HG02763 (cell line): ENCODE data around the gene FAM20A.
"Not testable (repeated sequence)": the region's sequence is repeated elsewhere in the genome, so short reads cannot be mapped to it uniquely, and the experiment has no call there.

Experiments
- ATAC-seq: cut with Tn5 transposase; IDR thresholded peaks from one replicate; pipeline ENCODE4 v1.9.1; 2021; ENCODE audit warnings: mild to moderate bottlenecking, moderate library complexity; ENCODE audit not compliant: unreplicated experiment

The FAM20A gene

GRCh38 chr17:68505951-68506350 is 95.2 kb downstream of the FAM20A start:
- ATAC-seq = no peak

- no peak for ATAC-seq
Observed at GRCh38 chr17:68501074-68501473, 100.1 kb downstream of the FAM20A start.

GRCh38 chr17:68499587-68499986 is 101.6 kb downstream of the FAM20A start:
- no peak for ATAC-seq

- ATAC-seq = peak; percentile 18
Observed at GRCh38 chr17:68498479-68499326, 102.5 kb downstream of the FAM20A start.

DNA sequence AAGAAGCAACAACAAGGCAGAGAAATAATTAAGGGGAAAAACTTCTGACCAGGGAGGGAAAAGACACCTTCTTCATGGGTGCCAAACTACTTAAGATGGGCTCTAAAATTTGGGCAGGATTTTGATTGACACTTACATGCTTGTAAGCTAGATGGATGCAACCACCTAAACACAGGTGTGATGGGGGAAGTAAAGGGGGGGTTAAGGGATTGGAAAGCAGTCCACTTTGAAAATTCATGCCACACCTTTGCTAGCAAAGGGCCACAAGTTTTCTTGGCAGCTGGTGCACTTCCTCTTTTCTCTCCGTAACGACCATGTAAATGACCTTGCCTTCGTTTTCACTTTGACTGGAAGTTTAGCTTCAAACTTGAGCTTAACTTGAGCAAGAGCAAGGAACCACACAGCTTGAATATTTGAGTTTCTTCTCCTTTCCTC is 103.3 kb downstream of the FAM20A start:
- ATAC-seq = peak; percentile 88

DNA sequence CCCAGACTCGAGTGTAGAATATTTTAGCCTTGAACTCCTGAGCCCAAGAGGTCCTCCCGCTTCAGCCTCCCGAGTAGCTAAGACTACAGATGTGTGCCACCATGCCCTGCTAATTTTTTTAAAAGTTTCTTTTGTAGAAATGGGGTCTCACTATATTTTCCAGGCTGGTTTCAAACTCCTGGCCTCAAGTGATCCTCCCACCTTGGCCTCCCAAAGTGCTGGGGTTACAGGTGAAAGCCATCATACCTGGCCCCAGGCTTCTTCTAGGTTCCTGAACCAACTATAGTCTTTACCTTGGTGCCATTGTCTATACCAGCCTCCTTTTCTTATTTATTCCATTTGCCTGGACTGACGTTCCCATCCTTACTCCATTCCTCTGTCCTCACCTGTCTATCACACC is 106.1 kb downstream of the FAM20A start:
- ATAC-seq = no peak

GRCh38 chr17:68492394-68493054 is 108.6 kb downstream of the FAM20A start:
- not testable (repeated sequence) for ATAC-seq

- no peak for ATAC-seq
Observed at GRCh38 chr17:68491381-68492231, 109.6 kb downstream of the FAM20A start.

- no peak for ATAC-seq
Observed at GRCh38 chr17:68489919-68490318, 111.2 kb downstream of the FAM20A start.
